Stimulated activated naive CD8-positive, alpha-beta T cell treated with anti-CD3 and anti-CD28 coated beads, Interleukin-15, amount 100 ng/mL, for 72 hours (primary cell): ENCODE measurements around the gene ACADM.
"Not testable (repeated sequence)": the region's sequence is repeated elsewhere in the genome, so short reads cannot be mapped to it uniquely, and the experiment has no call there.

Experiments
- ATAC-seq: fragments of 150-1000 bp; cut with Tn5 transposase; 2 replicates; pipeline ENCODE4 v1.10.0; 2021; ENCODE audit warnings: mild to moderate bottlenecking, moderate library complexity
- DNase-seq, 2 donors: peaks; one replicate each; pipeline ENCODE4 v3.0.0; 2021 to 2022
- H3K27ac Mint-ChIP-seq, 2 donors: one replicate each; pipeline ENCODE4 v1.8.0; 2022; ENCODE audit warnings: mild to moderate bottlenecking in 2 of 2, mixed read lengths in 2 of 2, moderate library complexity in 2 of 2
- H3K27me3 Mint-ChIP-seq: one replicate; pipeline ENCODE4 v1.8.0; 2022; ENCODE audit warnings: mixed read lengths
- H3K4me1 Mint-ChIP-seq: one replicate; pipeline ENCODE4 v1.8.0; 2022; ENCODE audit warnings: mild to moderate bottlenecking, mixed read lengths
- H3K4me3 Mint-ChIP-seq, 2 donors: one replicate each; pipeline ENCODE4 v1.8.0; 2022; ENCODE audit warnings: mild to moderate bottlenecking in 2 of 2, mixed read lengths in 2 of 2, moderate library complexity in 1 of 2
- H3K9me3 Mint-ChIP-seq, 2 donors: one replicate each; pipeline ENCODE4 v1.8.0; 2022; ENCODE audit warnings: mixed read lengths in 2 of 2

ACADM gene

GRCh38 chr1:75724472-75725022, at the start of gene ACADM:
TSS of gene ACADM (plus strand) at chr1:75724709. CDS start at chr1:75724788, 79 bp downstream.
- no peaks in the 10 kb centered on the region for H3K27me3 Mint-ChIP-seq
- DNase-seq (peak; percentile 87 to 91), ATAC-seq (peak; percentile 96)
- peak within 1 kb of the TSS; percentile 99 to 100 for H3K4me3 Mint-ChIP-seq
- no peaks in the 10 kb centered on the region for H3K9me3 Mint-ChIP-seq
- H3K27ac Mint-ChIP-seq = peak within 1 kb of the TSS; percentile 100
- peaks cover 43% of the 10 kb centered on the region for H3K4me1 Mint-ChIP-seq

- H3K27me3 Mint-ChIP-seq = peaks cover 6% of the 10 kb centered on the region
Observed at GRCh38 chr1:75677443-75677842, 47.1 kb upstream of the ACADM start.

GRCh38 chr1:75677964-75678363, 46.5 kb upstream of the ACADM start:
- H3K27me3 Mint-ChIP-seq, H3K4me3 Mint-ChIP-seq, H3K27ac Mint-ChIP-seq, H3K9me3 Mint-ChIP-seq, ATAC-seq, H3K4me1 Mint-ChIP-seq, DNase-seq: not testable (repeated sequence)

More at GRCh38 chr1:75677443-75677842, 47.1 kb upstream of the ACADM start:
- DNase-seq (no peak), ATAC-seq (no peak)
- H3K27ac Mint-ChIP-seq = no peak overlapping the region
- H3K9me3 Mint-ChIP-seq = peaks cover 0 to 7% of the 10 kb centered on the region in 2 donors
- no peaks in the 10 kb centered on the region for H3K4me1 Mint-ChIP-seq
- H3K4me3 Mint-ChIP-seq = no peak overlapping the region

- H3K27ac Mint-ChIP-seq = no peak overlapping the region
- DNase-seq (no peak), ATAC-seq (no peak)
- H3K9me3 Mint-ChIP-seq = peaks cover 3 to 4% of the 10 kb centered on the region in 2 donors
- no peaks in the 10 kb centered on the region for H3K27me3 Mint-ChIP-seq
- no peaks in the 10 kb centered on the region for H3K4me1 Mint-ChIP-seq
- no peak overlapping the region for H3K4me3 Mint-ChIP-seq
Observed at GRCh38 chr1:75690547-75690946, 34.0 kb upstream of the ACADM start.

GRCh38 chr1:75693551-75693950, 31.0 kb upstream of the ACADM start:
- Mint-ChIP-seq H3K27ac (no peak overlapping the region), H3K9me3 (no peaks in the 10 kb centered on the region), H3K4me3 (no peak overlapping the region), H3K4me1 (no peaks in the 10 kb centered on the region), H3K27me3 (no peaks in the 10 kb centered on the region)
- ATAC-seq (no peak), DNase-seq (no peak)

- no peak for ATAC-seq
- no peak for DNase-seq
- Mint-ChIP-seq H3K4me3 (no peak overlapping the region), H3K9me3 (no peaks in the 10 kb centered on the region), H3K27me3 (no peaks in the 10 kb centered on the region), H3K27ac (no peak overlapping the region), H3K4me1 (no peaks in the 10 kb centered on the region)
Observed at GRCh38 chr1:75696000-75696399, 28.5 kb upstream of the ACADM start.

- Mint-ChIP-seq H3K4me1 (no peaks in the 10 kb centered on the region), H3K27ac (no peak overlapping the region), H3K4me3 (no peak overlapping the region), H3K27me3 (no peaks in the 10 kb centered on the region), H3K9me3 (no peaks in the 10 kb centered on the region)
- ATAC-seq = no peak
- no peak for DNase-seq
Observed at GRCh38 chr1:75707191-75707590, 17.3 kb upstream of the ACADM start.

GRCh38 chr1:75708910-75709309, 15.6 kb upstream of the ACADM start:
- ATAC-seq (no peak), DNase-seq (no peak)
- H3K27me3 Mint-ChIP-seq = no peaks in the 10 kb centered on the region
- H3K4me1 Mint-ChIP-seq = no peaks in the 10 kb centered on the region
- no peak overlapping the region for H3K27ac Mint-ChIP-seq
- no peaks in the 10 kb centered on the region for H3K9me3 Mint-ChIP-seq
- H3K4me3 Mint-ChIP-seq = no peak overlapping the region

GRCh38 chr1:75710832-75711231, 13.7 kb upstream of the ACADM start:
- DNase-seq (no peak), ATAC-seq (no peak)
- no peak overlapping the region for H3K4me3 Mint-ChIP-seq
- H3K27me3 Mint-ChIP-seq = no peaks in the 10 kb centered on the region
- H3K4me1 Mint-ChIP-seq = no peaks in the 10 kb centered on the region
- H3K9me3 Mint-ChIP-seq = no peaks in the 10 kb centered on the region
- no peak overlapping the region for H3K27ac Mint-ChIP-seq

- H3K27ac Mint-ChIP-seq = no peak overlapping the region
- H3K4me1 Mint-ChIP-seq = no peaks in the 10 kb centered on the region
- no peaks in the 10 kb centered on the region for H3K9me3 Mint-ChIP-seq
- H3K27me3 Mint-ChIP-seq = no peaks in the 10 kb centered on the region
- DNase-seq = no peak
- ATAC-seq = no peak
- no peak overlapping the region for H3K4me3 Mint-ChIP-seq
Observed at GRCh38 chr1:75711846-75712245, 12.7 kb upstream of the ACADM start.

GRCh38 chr1:75712306-75712705, 12.2 kb upstream of the ACADM start:
- Mint-ChIP-seq H3K4me3 (no peak overlapping the region), H3K4me1 (no peaks in the 10 kb centered on the region), H3K27me3 (no peaks in the 10 kb centered on the region), H3K9me3 (no peaks in the 10 kb centered on the region), H3K27ac (no peak overlapping the region)
- DNase-seq (no peak), ATAC-seq (no peak)

GRCh38 chr1:75719810-75720209, 4.7 kb upstream of the ACADM start:
- Mint-ChIP-seq H3K27me3 (no peaks in the 10 kb centered on the region), H3K27ac (no peak overlapping the region), H3K9me3 (no peaks in the 10 kb centered on the region), H3K4me1 (peaks cover 16% of the 10 kb centered on the region), H3K4me3 (no peak overlapping the region)
- no peak for DNase-seq
- no peak for ATAC-seq

GRCh38 chr1:75720325-75720724, 4.2 kb upstream of the ACADM start:
- H3K27me3 Mint-ChIP-seq = no peaks in the 10 kb centered on the region
- ATAC-seq (no peak), DNase-seq (no peak)
- peak overlapping the region in 1 of 2 donors; percentile 58 for H3K27ac Mint-ChIP-seq
- H3K4me1 Mint-ChIP-seq = peaks cover 17% of the 10 kb centered on the region
- H3K9me3 Mint-ChIP-seq = no peaks in the 10 kb centered on the region
- H3K4me3 Mint-ChIP-seq = no peak overlapping the region

- no peak for ATAC-seq
- Mint-ChIP-seq H3K9me3 (no peaks in the 10 kb centered on the region), H3K4me3 (no peak overlapping the region), H3K4me1 (peaks cover 22% of the 10 kb centered on the region), H3K27me3 (no peaks in the 10 kb centered on the region), H3K27ac (peak overlapping the region in 1 of 2 donors; percentile 58)
- no peak for DNase-seq
Observed at GRCh38 chr1:75720820-75721219, 3.7 kb upstream of the ACADM start.

- not testable (repeated sequence) for H3K27ac Mint-ChIP-seq, ATAC-seq, H3K27me3 Mint-ChIP-seq, H3K4me3 Mint-ChIP-seq, H3K9me3 Mint-ChIP-seq, DNase-seq
- peaks cover 36% of the 10 kb centered on the region for H3K4me1 Mint-ChIP-seq
Observed at GRCh38 chr1:75722246-75722645, 2.3 kb upstream of the ACADM start.

- Mint-ChIP-seq H3K9me3 (no peaks in the 10 kb centered on the region), H3K4me3 (peak overlapping the region; percentile 99 to 100), H3K27ac (no peak overlapping the region), H3K27me3 (no peaks in the 10 kb centered on the region), H3K4me1 (peaks cover 43% of the 10 kb centered on the region)
- ATAC-seq (no peak), DNase-seq (no peak)
Observed at GRCh38 chr1:75722966-75723365, 1.5 kb upstream of the ACADM start.

- no peaks in the 10 kb centered on the region for H3K9me3 Mint-ChIP-seq
Observed at GRCh38 chr1:75723989-75724471, 479 bp upstream of the ACADM start.

More at GRCh38 chr1:75723989-75724471, 479 bp upstream of the ACADM start:
- H3K27me3 Mint-ChIP-seq = no peaks in the 10 kb centered on the region
- ATAC-seq = peak; percentile 90
- peak overlapping the region; percentile 94 to 100 for H3K27ac Mint-ChIP-seq
- peaks cover 43% of the 10 kb centered on the region for H3K4me1 Mint-ChIP-seq
- peak in 1 of 2 donors; percentile 81 for DNase-seq
- H3K4me3 Mint-ChIP-seq = peak overlapping the region; percentile 99 to 100
